Right ventricle myocardium superior (tissue), 1 donor: ENCODE results near the gene RCAN3. TPM values are rescaled to one million over a fixed set of nuclear protein-coding genes. Genes with fewer than 3 reads are reported as not detected.

Experiments
- total RNA-seq: library from RNA; stranded (reverse); fragmentation: NEBNext Ultra II Directional; extraction: Animal tissue kit (Norgen Biotek cat#: 25700); gene quantifications from one replicate; pipeline ENCODE4 v1.2.1, GENCODE V29; 2021
- donor health status: DM: no; HTN: yes; CAD: no; lungs with severe emphysema.

The RCAN3 gene
- total RNA-seq, 1 donor from 2014 or later: 6.5 TPM

Other genes starting within 250 kb of the RCAN3 start
- not detected for gene GRHL3, start 183.5 kb upstream of the RCAN3 start, total RNA-seq
- 5.6 TPM for gene STPG1, start 89.1 kb upstream of the RCAN3 start, total RNA-seq
- 31.8 TPM for gene NIPAL3, start 87.0 kb upstream of the RCAN3 start, total RNA-seq
- 0.27 TPM for gene NCMAP, start 53.3 kb downstream of the RCAN3 start, total RNA-seq
- gene SRRM1, start 140.5 kb downstream of the RCAN3 start, total RNA-seq: 50.4 TPM
- 334 TPM for gene CLIC4, start 242.6 kb downstream of the RCAN3 start, total RNA-seq